ENCODE measurements around the gene NANP.
A peak's percentile ranks its signal among the peaks of the same experiment; 100 is the strongest.

The NANP gene

DNA sequence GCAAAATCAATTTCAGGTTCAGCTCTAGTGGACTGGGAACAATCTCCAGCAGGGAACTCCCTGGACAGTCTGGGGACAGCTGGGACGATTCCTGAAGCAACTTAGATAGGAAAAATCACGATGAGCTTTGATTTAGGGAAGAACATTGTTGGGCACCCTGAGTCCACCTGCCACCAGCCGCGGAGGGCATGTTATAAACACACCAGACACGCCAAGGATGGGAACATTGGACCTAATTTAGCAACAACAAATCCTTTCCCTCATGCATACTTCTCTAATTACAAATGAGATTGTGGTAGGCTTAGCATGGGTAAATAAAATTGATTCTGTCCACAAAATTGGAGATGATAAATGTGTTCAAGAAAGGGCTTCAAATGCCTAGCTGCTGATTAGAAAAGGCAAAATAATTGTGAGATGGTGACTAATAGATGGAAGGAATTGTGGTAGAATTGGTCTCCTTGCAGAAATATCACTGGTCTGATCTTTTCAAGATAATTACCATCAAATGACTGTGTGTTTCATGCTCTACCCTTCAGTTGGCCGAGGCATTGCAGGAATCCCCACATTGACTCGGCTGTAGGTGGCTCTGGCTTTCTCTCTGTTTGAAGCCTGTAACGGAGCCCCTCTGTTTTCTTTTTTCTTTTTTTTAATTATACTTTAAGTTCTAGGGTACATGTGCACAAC is 6.1 kb upstream of the NANP start:
- no peaks in the 10 kb centered on the region for H3K27me3 ChIP-seq (replicated peaks)
- TF ChIP-seq, protein P1, sequence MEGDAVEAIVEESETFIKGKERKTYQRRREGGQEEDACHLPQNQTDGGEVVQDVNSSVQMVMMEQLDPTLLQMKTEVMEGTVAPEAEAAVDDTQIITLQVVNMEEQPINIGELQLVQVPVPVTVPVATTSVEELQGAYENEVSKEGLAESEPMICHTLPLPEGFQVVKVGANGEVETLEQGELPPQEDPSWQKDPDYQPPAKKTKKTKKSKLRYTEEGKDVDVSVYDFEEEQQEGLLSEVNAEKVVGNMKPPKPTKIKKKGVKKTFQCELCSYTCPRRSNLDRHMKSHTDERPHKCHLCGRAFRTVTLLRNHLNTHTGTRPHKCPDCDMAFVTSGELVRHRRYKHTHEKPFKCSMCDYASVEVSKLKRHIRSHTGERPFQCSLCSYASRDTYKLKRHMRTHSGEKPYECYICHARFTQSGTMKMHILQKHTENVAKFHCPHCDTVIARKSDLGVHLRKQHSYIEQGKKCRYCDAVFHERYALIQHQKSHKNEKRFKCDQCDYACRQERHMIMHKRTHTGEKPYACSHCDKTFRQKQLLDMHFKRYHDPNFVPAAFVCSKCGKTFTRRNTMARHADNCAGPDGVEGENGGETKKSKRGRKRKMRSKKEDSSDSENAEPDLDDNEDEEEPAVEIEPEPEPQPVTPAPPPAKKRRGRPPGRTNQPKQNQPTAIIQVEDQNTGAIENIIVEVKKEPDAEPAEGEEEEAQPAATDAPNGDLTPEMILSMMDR (IDR thresholded peaks at IDR 0.05; ENCODE audit: low read depth, low read length, missing control alignments) = no peak
- in situ Hi-C loops (cut with HindIII; ENCODE audit: low pct_ligation_motif_present, low sequenced_read_pairs) = no loop called here
- H3K4me3 ChIP-seq (ENCODE audit: low read depth, low read length) = no peak overlapping the region
- no peak overlapping the region for H3K27ac ChIP-seq
- H3K36me3 ChIP-seq (replicated peaks) = no peaks in the 10 kb centered on the region
- DNase-seq = no peak

DNA sequence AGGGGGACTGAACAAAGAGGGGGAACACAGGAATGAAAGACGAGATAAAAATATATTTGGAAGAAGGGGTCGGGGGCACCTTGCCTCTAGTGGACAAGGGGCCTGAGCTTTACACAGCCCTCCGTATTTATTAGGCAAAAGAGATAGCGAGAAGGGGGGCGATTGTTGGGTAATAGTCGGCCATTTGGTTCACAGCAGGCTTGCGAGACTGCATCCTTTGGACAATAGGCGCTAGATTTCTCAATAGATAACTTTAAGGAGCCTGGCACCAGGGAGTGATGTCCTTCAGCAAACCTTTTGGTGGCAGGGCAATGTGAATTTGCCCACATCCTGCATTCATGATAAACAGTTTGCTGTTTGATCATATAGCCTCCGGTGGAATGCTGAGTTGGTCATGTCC is 3.0 kb upstream of the NANP start:
- no peaks in the 10 kb centered on the region for H3K36me3 ChIP-seq (replicated peaks)
- no peaks in the 10 kb centered on the region for H3K27me3 ChIP-seq (replicated peaks)
- H3K4me3 ChIP-seq (ENCODE audit: low read depth, low read length) = no peak overlapping the region
- DNase-seq = no peak
- in situ Hi-C loops (cut with HindIII; ENCODE audit: low pct_ligation_motif_present, low sequenced_read_pairs) = no loop called here
- H3K27ac ChIP-seq = no peak overlapping the region
- TF ChIP-seq, protein P1 (IDR thresholded peaks at IDR 0.05; ENCODE audit: low read depth, low read length, missing control alignments) = no peak

DNA sequence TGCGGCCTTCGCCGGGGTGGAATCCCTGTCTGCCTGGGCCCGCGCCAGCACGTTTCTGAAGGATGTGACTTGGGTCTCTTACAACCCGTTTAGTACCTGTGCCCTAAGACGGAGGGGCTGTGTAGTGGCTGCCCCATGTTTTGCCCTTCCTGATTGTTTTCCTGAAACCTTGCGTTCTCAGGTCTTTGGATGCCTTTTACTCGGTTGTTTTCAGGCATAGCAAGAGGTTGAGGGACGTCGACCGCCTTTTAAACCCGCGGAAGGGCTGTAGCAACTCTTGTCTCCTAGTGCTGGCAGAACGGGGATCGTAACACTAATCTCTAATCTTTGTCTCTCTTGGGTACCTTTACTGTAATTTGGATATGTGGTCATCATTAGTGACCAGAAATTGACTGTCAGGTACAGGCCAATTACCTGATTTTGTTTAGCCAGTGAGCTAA is 706 bp upstream of the NANP start:
- no peak for DNase-seq
- in situ Hi-C loops (cut with HindIII; ENCODE audit: low pct_ligation_motif_present, low sequenced_read_pairs) = no loop called here
- TF ChIP-seq, protein P1 (IDR thresholded peaks at IDR 0.05; ENCODE audit: low read depth, low read length, missing control alignments) = no peak

DNA sequence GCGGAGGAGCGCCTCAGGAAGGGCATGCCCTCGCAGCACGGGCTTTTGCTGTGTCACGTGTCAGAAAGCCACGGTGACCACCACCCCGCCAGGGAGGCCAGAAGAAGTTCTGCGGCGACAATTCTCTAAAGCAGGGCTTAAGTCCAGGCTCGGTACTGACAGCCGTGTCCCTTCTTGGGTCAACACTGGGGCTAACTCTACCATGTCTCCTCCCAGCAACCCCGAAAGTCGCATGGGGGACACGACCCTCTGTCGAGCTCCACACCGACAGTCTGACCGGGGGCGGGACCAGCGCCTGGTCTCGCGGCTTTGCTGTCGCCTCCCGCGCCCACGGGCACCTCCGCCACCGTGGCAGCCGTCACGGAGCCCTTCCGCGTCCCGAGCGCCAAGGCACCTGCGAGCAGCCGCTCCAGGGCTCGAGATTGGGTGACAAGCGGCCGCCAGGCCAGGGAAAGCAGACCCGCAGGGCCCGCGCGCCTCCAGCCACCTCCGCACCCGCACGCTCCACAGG is 534 bp downstream of the NANP start:
- peak; percentile 13 for DNase-seq
- H3K4me3 ChIP-seq (ENCODE audit: low read depth, low read length) = peak overlapping the region; percentile 87
- H3K36me3 ChIP-seq (replicated peaks) = no peaks in the 10 kb centered on the region
- TF ChIP-seq, protein P1 (IDR thresholded peaks at IDR 0.05; ENCODE audit: low read depth, low read length, missing control alignments) = no peak
- H3K27ac ChIP-seq = peak overlapping the region; percentile 85
- no peaks in the 10 kb centered on the region for H3K27me3 ChIP-seq (replicated peaks)
- in situ Hi-C loops (cut with HindIII; ENCODE audit: low pct_ligation_motif_present, low sequenced_read_pairs) = no loop called here

More for the DNA sequence above, 706 bp upstream of the NANP start:
- Histone ChIP-seq H3K4me3 (ENCODE audit: low read depth, low read length) (peak overlapping the region; percentile 87), H3K27ac (peak overlapping the region; percentile 85), H3K36me3 (replicated peaks) (no peaks in the 10 kb centered on the region), H3K27me3 (replicated peaks) (no peaks in the 10 kb centered on the region)

DNA sequence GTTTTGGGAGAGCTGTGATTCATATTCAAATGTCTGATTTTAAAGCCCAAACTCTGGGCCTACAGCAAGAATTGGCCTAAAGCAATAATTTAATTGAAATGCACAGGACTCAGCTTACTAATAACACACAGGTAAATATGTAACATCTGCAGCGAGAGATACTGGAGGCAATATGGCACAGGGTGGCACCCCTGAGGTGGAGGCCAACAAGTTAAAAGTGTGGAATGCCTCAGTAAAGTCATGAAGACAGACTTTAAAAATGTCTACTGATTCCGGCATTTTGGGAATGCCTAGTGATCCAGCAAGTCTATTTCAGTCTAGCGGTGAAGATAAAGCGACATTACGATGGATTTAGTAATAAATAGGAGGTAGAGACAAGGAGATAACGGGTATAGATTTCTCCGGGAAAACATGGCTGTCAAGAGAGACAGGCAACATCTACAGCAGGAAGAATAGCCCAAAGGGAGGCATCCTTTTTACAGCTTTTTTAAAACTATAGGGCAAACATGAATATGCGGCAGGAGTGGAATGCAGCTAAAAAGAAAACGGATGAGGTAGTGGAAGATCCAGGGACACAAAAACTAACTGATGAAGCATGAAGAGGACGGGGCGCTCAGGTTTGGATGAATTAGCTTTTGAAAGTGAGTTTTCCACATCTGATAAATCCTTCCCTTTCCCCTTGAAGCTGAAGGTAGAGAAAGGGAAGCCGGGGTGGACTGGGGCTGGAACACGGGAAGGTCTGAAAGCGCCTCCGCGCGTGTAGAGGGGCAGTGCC is 1.2 kb downstream of the NANP start:
- TF ChIP-seq, protein P1 (IDR thresholded peaks at IDR 0.05; ENCODE audit: low read depth, low read length, missing control alignments) = no peak
- in situ Hi-C loops (cut with HindIII; ENCODE audit: low pct_ligation_motif_present, low sequenced_read_pairs) = no loop called here

More for the DNA sequence above, 1.2 kb downstream of the NANP start:
- Histone ChIP-seq H3K36me3 (replicated peaks) (no peaks in the 10 kb centered on the region), H3K27ac (peak overlapping the region; percentile 85), H3K4me3 (ENCODE audit: low read depth, low read length) (peak overlapping the region; percentile 87), H3K27me3 (replicated peaks) (no peaks in the 10 kb centered on the region)
- DNase-seq = no peak
